Heart left ventricle (tissue), 13 donors: ENCODE data around the gene RABEP2.

ENCODE experiments used
- POLR2A ChIP-seq, 2 donors: fragments of 450-650 bp; IDR thresholded peaks; one replicate each; pipeline ENCODE4 v1.6.1; 2017; ENCODE audit warnings: antibody characterized with exemption in 2 of 2, mild to moderate bottlenecking in 2 of 2, moderate library complexity in 2 of 2
- TF ChIP-seq, protein P1 (sequence below), 12 donors: fragments of 200-600 bp; sonication (generic) in 4 of 12; IDR thresholded peaks; one replicate each; pipeline versions ENCODE4 v1.5.0 to v1.8.0; 2018 to 2022; ENCODE audit warnings: antibody characterized with exemption in 12 of 12, mild to moderate bottlenecking in 5 of 12
- donor health status: ischemic (EF 13 %, LVEDD 7.1; RV severe dilation, severe dysfunction).
- donor health status: DM: no; HTN: yes; CAD: no.
- donor health status: DM: no; HTN: no; CAD: no.
- donor health status: ischemic (EF 25% LVEDD 6.9; RV normal size, moderate dysfunction).
- donor health status: ischemic (EF 25% LVEDD 5.7; RV mildly dilated, moderate dysfunction).
- donor health status: ischemic (EF 35%, LVEDD 5.7; RV mildly dilated, moderate dysfunction).
- donor health status: nonischemic (EF 11% LVEDD 7.7; RV severe dilation, severe dysfunction).
- donor health status: DM: yes; HTN: yes; CAD: no.
- donor health status: PGD.
- donor health status: ischemic (EF 29% LVEDD 5.4; RV normal size, mild dysfunction).
- donor health status: nonischemic (EF 23%, LVEDD 6.1; RV moderate dilation, normal function).

DNA sequence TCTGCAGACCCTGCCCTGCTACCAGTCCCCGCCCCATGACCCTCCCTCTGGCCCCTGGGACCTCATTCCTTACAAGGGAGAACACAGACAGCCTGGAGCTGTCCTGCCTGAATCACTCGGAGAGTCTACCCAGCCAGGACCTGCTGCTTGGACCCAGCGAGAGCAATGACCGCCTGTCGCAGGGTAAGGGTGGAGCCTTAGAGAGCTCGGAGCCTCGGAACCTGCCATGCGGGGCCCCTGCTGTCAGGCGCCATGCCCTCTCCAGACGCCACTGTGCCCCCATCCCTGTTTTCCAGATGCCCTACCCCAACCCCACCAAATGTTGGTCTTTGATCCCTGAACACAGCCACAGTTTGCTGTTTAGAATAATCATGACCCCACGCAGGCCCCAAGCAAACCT lies 55.8 kb downstream of the RABEP2 start:
- no peak for TF ChIP-seq POLR2A (IDR thresholded peaks at IDR 0.05)
- TF ChIP-seq, protein P1, sequence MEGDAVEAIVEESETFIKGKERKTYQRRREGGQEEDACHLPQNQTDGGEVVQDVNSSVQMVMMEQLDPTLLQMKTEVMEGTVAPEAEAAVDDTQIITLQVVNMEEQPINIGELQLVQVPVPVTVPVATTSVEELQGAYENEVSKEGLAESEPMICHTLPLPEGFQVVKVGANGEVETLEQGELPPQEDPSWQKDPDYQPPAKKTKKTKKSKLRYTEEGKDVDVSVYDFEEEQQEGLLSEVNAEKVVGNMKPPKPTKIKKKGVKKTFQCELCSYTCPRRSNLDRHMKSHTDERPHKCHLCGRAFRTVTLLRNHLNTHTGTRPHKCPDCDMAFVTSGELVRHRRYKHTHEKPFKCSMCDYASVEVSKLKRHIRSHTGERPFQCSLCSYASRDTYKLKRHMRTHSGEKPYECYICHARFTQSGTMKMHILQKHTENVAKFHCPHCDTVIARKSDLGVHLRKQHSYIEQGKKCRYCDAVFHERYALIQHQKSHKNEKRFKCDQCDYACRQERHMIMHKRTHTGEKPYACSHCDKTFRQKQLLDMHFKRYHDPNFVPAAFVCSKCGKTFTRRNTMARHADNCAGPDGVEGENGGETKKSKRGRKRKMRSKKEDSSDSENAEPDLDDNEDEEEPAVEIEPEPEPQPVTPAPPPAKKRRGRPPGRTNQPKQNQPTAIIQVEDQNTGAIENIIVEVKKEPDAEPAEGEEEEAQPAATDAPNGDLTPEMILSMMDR (IDR thresholded peaks at IDR 0.05) = no peak
